GM12878 (cell line): ENCODE measurements around the gene ZNF667. TPM values are rescaled to one million over a fixed set of nuclear protein-coding genes. Genes with fewer than 3 reads are reported as not detected.

Source experiments
- ATAC-seq: fragments of 200-7000 bp; cut with Tn5 transposase; 3 replicates; pipeline ENCODE4 v1.9.1; 2020; ENCODE audit warnings: mild to moderate bottlenecking, moderate library complexity
- BruUV-seq: library from RNA; stranded (reverse); fragments of 400-500 nt; replicated peaks from 2 replicates; lab custom pipeline; 2021; lab: Mats Ljungman, UMichigan
- CTCF ChIA-PET: fragments of 300-600 bp; sonication (Branson Sonifier 250); formaldehyde crosslinking; extraction: SDS; loops from one replicate; lab custom pipeline; 2021; ENCODE audit warnings: inconsistent platforms; lab: Yijun Ruan, JAX
- POLR2A ChIA-PET: fragments of 350-600 bp; formaldehyde crosslinking; extraction: SDS; loops from one replicate; lab custom pipeline; 2021; ENCODE audit warnings: inconsistent platforms; lab: Charles Lee
- RAD21 ChIA-PET: fragments of 300-600 bp; sonication (Branson Sonifier 250); formaldehyde crosslinking; loops from one replicate; lab custom pipeline; 2023; ENCODE audit warnings: antibody characterized with exemption; ENCODE audit not compliant: unreplicated experiment; lab: Charles Lee
- SMC1A ChIA-PET: fragments of 300-600 bp; sonication (Branson Sonifier 250); formaldehyde crosslinking; loops from one replicate; lab custom pipeline; 2023; ENCODE audit not compliant: unreplicated experiment, uncharacterized antibody; lab: Charles Lee
- DNase-seq: peaks from one replicate; pipeline ENCODE4 v3.0.0-alpha.2; 2011; ENCODE audit warnings: low read depth, low spot score
- FAIRE-seq: peaks from 3 replicates; lab custom pipeline; 2011; peaks lifted over from hg19 to GRCh38; lab: Jason Lieb, UNC
- H2AFZ ChIP-seq: 2 replicates; pipeline ENCODE4 v1.6.0; 2011; ENCODE audit warnings: low read depth, low read length, control low read depth; ENCODE audit not compliant: control insufficient read depth
- H3K27ac ChIP-seq: 2 replicates; pipeline ENCODE4 v1.5.1; 2011; ENCODE audit warnings: control low read depth; ENCODE audit not compliant: control insufficient read depth, insufficient read depth
- H3K27me3 ChIP-seq, 2 experiments: replicated peaks in 1 of 2; 2 replicates each; pipeline versions ENCODE4 v1.6.0 to v1.6.1; 2011; ENCODE audit warnings: low read length in 1 of 2; ENCODE audit not compliant: control insufficient read depth in 2 of 2, insufficient read depth in 2 of 2
- H3K36me3 ChIP-seq, 2 experiments: 2 replicates each; pipeline ENCODE4 v1.5.1; 2011; ENCODE audit warnings: low read length in 1 of 2; ENCODE audit not compliant: control insufficient read depth in 2 of 2, insufficient read depth in 2 of 2
- H3K4me1 ChIP-seq: 2 replicates; pipeline ENCODE4 v1.6.1; 2011; ENCODE audit warnings: mild to moderate bottlenecking, low read length, moderate library complexity, mixed read lengths; ENCODE audit not compliant: control insufficient read depth, insufficient read depth
- H3K4me2 ChIP-seq: 2 replicates; pipeline ENCODE4 v1.6.0; 2011; ENCODE audit warnings: control low read depth; ENCODE audit not compliant: control insufficient read depth, insufficient read depth
- H3K4me3 ChIP-seq: fragments of 200-600 bp; sonication (generic); 2 replicates; pipeline ENCODE4 v1.5.1; 2016
- H3K79me2 ChIP-seq: 2 replicates; pipeline ENCODE4 v1.6.0; 2011; ENCODE audit warnings: low read length; ENCODE audit not compliant: control insufficient read depth, insufficient read depth
- H3K9ac ChIP-seq: 2 replicates; pipeline ENCODE4 v1.8.0; 2011; ENCODE audit warnings: low read length, control low read depth, mixed read lengths; ENCODE audit not compliant: control insufficient read depth, insufficient read depth
- H3K9me3 ChIP-seq: replicated peaks from 3 replicates; pipeline ENCODE4 v1.5.1; 2011; ENCODE audit warnings: mild to moderate bottlenecking, low read length; ENCODE audit not compliant: control insufficient read depth, insufficient read depth
- H4K20me1 ChIP-seq: 2 replicates; pipeline ENCODE4 v1.6.0; 2011; ENCODE audit not compliant: control insufficient read depth, insufficient read depth
- CHD2 ChIP-seq: IDR thresholded peaks from 2 replicates; pipeline ENCODE4 v1.6.1; 2011; ENCODE audit warnings: low read depth, low read length, improper control_type of control experiment, borderline replicate concordance
- MAX ChIP-seq: IDR thresholded peaks from 2 replicates; pipeline ENCODE4 v1.6.1; 2012; ENCODE audit warnings: low read depth, low read length, improper control_type of control experiment
- MEF2A ChIP-seq: IDR thresholded peaks from 2 replicates; pipeline ENCODE4 v1.6.1; 2011; ENCODE audit warnings: low read depth, mild to moderate bottlenecking, low read length, moderate library complexity; ENCODE audit not compliant: insufficient read depth
- MTA3 ChIP-seq: IDR thresholded peaks from 2 replicates; pipeline ENCODE4 v1.6.1; 2012; ENCODE audit warnings: low read length, inconsistent platforms, borderline replicate concordance
- NFXL1 ChIP-seq: fragments of 450-650 bp; IDR thresholded peaks from 2 replicates; pipeline ENCODE4 v1.6.1; 2017; ENCODE audit warnings: antibody characterized with exemption, mild to moderate bottlenecking, borderline replicate concordance
- NR2C2 ChIP-seq: IDR thresholded peaks from 2 replicates; pipeline ENCODE4 v1.6.1; 2011; ENCODE audit warnings: borderline replicate concordance, low read depth; ENCODE audit not compliant: control insufficient read depth, insufficient read length
- POLR2A ChIP-seq: IDR thresholded peaks from 2 replicates; pipeline ENCODE4 v1.6.1; 2011; ENCODE audit warnings: low read depth, mild to moderate bottlenecking, low read length
- RFX5 ChIP-seq: IDR thresholded peaks from 2 replicates; pipeline ENCODE4 v1.6.1; 2011; ENCODE audit warnings: low read depth, low read length, improper control_type of control experiment
- SREBF1 ChIP-seq: IDR thresholded peaks from 2 replicates; pipeline ENCODE4 v1.6.1; 2012; ENCODE audit warnings: mild to moderate bottlenecking, low read length
- STAT3 ChIP-seq: IDR thresholded peaks from 2 replicates; pipeline ENCODE4 v1.6.1; 2011; ENCODE audit warnings: low read depth, low read length, improper control_type of control experiment
- ZNF592 ChIP-seq: fragments of 450-650 bp; IDR thresholded peaks from 2 replicates; pipeline ENCODE4 v1.6.1; 2017; ENCODE audit warnings: mild to moderate bottlenecking, moderate library complexity
- WGBS: methylation state at CpG from one replicate; pipeline ENCODE4 v1.1.6; 2016; ENCODE audit warnings: low lambda C conversion rate; ENCODE audit not compliant: insufficient replicate concordance, insufficient coverage; ENCODE audit errors: missing lambda C conversion rate; 5-methylcytosine and 5-hydroxymethylcytosine counted together
- in situ Hi-C: fragments of 300-500 bp; cut with MboI; formaldehyde crosslinking; loops from 9 replicates; pipeline ENCODE4 v1.14.3; 2018; ENCODE audit warnings: mixed read lengths
- intact Hi-C: fragments of 100-400 bp; cut with micrococcal nuclease; formaldehyde crosslinking; loops from one replicate; pipeline ENCODE4 v1.14.2; 2022; ENCODE audit not compliant: unreplicated experiment
- polyA plus RNA-seq, 11 experiments: library from polyadenylated mRNA; depleted of rRNA in 4 of 11; unstranded in 6 of 11; stranded (reverse) in 5 of 11; fragments of >200 nt; fragmentation: Nextera tagmentation in 4 of 11; fragmentation: Illumina TruSeq in 1 of 11; extraction: Ambion mirVana in 4 of 11; extraction: Trizol in 1 of 11; gene quantifications; 1 replicate in 1 of 11; 2 replicates in 10 of 11; pipeline versions ENCODE4 v1.2.1 to v1.2.3, GENCODE V29; 2011 to 2016; ENCODE audit warnings: inconsistent platforms in 2 of 11, missing spikeins in 2 of 11, low read depth in 1 of 11
- total RNA-seq, 4 experiments: library from RNA; depleted of rRNA in 3 of 4; stranded (reverse); fragments of >200 nt in 3 of 4; fragmentation: Illumina TruSeq in 1 of 4; extraction: Trizol in 1 of 4; gene quantifications; 2 replicates each; pipeline versions ENCODE4 v1.2.1 to v1.2.3, GENCODE V29; 2013 to 2021
- TF ChIP-seq, protein P1 (sequence below): fragments of 450-650 bp; IDR thresholded peaks from 2 replicates; pipeline ENCODE4 v1.6.1; 2017; ENCODE audit warnings: mild to moderate bottlenecking, low read depth, inconsistent platforms; ENCODE audit not compliant: poor library complexity, severe bottlenecking
- TF ChIP-seq, protein P2 (sequence below): IDR thresholded peaks from 2 replicates; pipeline ENCODE4 v1.6.1; 2011; ENCODE audit warnings: mild to moderate bottlenecking, low read depth, low read length, moderate library complexity; ENCODE audit not compliant: insufficient replicate concordance

Gene ZNF667
- total and polyA plus RNA-seq, 10 of the 15 experiments (the other 5 are each of a cell fraction or from before 2014, with no cell fraction given), result 0.10 TPM; not detected in 9

GRCh38 chr19:56491399-56491798, 14.3 kb upstream of the ZNF667 start (continued):
- TF ChIP-seq NR2C2 (no peak), MEF2A (no peak)
- TF ChIP-seq, protein P1, sequence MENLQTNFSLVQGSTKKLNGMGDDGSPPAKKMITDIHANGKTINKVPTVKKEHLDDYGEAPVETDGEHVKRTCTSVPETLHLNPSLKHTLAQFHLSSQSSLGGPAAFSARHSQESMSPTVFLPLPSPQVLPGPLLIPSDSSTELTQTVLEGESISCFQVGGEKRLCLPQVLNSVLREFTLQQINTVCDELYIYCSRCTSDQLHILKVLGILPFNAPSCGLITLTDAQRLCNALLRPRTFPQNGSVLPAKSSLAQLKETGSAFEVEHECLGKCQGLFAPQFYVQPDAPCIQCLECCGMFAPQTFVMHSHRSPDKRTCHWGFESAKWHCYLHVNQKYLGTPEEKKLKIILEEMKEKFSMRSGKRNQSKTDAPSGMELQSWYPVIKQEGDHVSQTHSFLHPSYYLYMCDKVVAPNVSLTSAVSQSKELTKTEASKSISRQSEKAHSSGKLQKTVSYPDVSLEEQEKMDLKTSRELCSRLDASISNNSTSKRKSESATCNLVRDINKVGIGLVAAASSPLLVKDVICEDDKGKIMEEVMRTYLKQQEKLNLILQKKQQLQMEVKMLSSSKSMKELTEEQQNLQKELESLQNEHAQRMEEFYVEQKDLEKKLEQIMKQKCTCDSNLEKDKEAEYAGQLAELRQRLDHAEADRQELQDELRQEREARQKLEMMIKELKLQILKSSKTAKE, result no peak
- TF ChIP-seq, all 136 proteins: peak for 0

- Histone ChIP-seq H2AFZ (no peak overlapping the region), H3K4me3 (no peak overlapping the region), H3K79me2 (no peaks in the 10 kb centered on the region), H4K20me1 (no peaks in the 10 kb centered on the region), H3K9me3 (peaks cover 2% of the 10 kb centered on the region; the same call in 2 of the 3 replicates), H3K27ac (no peak overlapping the region), H3K4me1 (no peaks in the 10 kb centered on the region), H3K9ac (no peak overlapping the region), H3K27me3 (no peaks in the 10 kb centered on the region), H3K36me3 (no peaks in the 10 kb centered on the region), H3K4me2 (no peak overlapping the region)
- SMC1A ChIA-PET, result no interaction called here
- no peak for ATAC-seq
- RAD21 ChIA-PET, result no interaction called here
- intact Hi-C loops, result no loop called here
- FAIRE-seq, result no peak
- CTCF ChIA-PET, result no interaction called here
- DNase-seq, result no peak
- in situ Hi-C loops, result no loop called here
- WGBS, result 64% methylated on average over 79 of the region's 80 CpGs
- no TSS peak for BruUV-seq
- POLR2A ChIA-PET, result no interaction called here
- TF ChIP-seq, protein P2, sequence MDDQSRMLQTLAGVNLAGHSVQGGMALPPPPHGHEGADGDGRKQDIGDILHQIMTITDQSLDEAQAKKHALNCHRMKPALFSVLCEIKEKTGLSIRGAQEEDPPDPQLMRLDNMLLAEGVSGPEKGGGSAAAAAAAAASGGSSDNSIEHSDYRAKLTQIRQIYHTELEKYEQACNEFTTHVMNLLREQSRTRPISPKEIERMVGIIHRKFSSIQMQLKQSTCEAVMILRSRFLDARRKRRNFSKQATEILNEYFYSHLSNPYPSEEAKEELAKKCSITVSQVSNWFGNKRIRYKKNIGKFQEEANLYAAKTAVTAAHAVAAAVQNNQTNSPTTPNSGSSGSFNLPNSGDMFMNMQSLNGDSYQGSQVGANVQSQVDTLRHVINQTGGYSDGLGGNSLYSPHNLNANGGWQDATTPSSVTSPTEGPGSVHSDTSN, result no peak
- TF ChIP-seq STAT3 (no peak), MEF2A (no peak), POLR2A (no peak), MTA3 (no peak), CHD2 (no peak), MAX (no peak), SREBF1 (no peak), NFXL1 (no peak), ZNF592 (no peak), RFX5 (no peak)
Observed at GRCh38 chr19:56477429-56478338, 539 bp upstream of the ZNF667 start.
